Tibial artery (tissue), 4 donors: ENCODE data around the gene HEBP2.

Experiments used
- DNase-seq, 2 donors: peaks; one replicate each; pipeline ENCODE4 v3.0.0-alpha.2; 2019
- H3K27ac ChIP-seq, 2 donors: fragments of 200-600 bp; sonication (generic) in 1 of 2; 1 replicate in 1 of 2; 2 replicates in 1 of 2; pipeline ENCODE4 v1.5.1; 2018 to 2019; ENCODE audit warnings: mild to moderate bottlenecking in 1 of 2
- H3K27me3 ChIP-seq, 2 donors: fragments of 200-600 bp; sonication (generic) in 1 of 2; one replicate each; pipeline versions ENCODE4 v1.5.1 to v1.6.0; 2016 to 2019
- H3K36me3 ChIP-seq, 3 donors: fragments of 200-600 bp; sonication (generic) in 2 of 3; one replicate each; pipeline ENCODE4 v1.5.1; 2016 to 2019; ENCODE audit warnings: mild to moderate bottlenecking in 2 of 3
- H3K4me1 ChIP-seq, 4 donors: fragments of 200-600 bp; sonication (generic) in 2 of 4; 1 replicate in 3 of 4; 2 replicates in 1 of 4; pipeline ENCODE4 v1.5.1; 2016 to 2019
- H3K4me3 ChIP-seq, 2 donors: fragments of 200-600 bp; sonication (generic) in 1 of 2; 1 replicate in 1 of 2; 2 replicates in 1 of 2; pipeline ENCODE4 v1.5.1; 2018 to 2019; ENCODE audit warnings: mild to moderate bottlenecking in 2 of 2
- H3K9me3 ChIP-seq, 3 donors: fragments of 200-600 bp; sonication (generic) in 1 of 3; one replicate each; pipeline ENCODE4 v1.5.1; 2016 to 2019
- CTCF ChIP-seq, 2 experiments: fragments of 200-600 bp in 1 of 2; fragments of 450-650 bp in 1 of 2; IDR thresholded peaks; one replicate each; pipeline ENCODE4 v1.5.1; 2017 to 2019; ENCODE audit warnings: antibody characterized with exemption in 2 of 2, mild to moderate bottlenecking in 1 of 2, moderate library complexity in 1 of 2
- intact Hi-C: fragments of 100-400 bp; cut with DNase I; formaldehyde crosslinking; loops from one replicate; pipeline ENCODE4 v1.15.0; 2023; ENCODE audit warnings: low total_unique reads

The HEBP2 gene

GRCh38 chr6:138428944-138429598 is 25.0 kb downstream of the HEBP2 start:
- DNase-seq, result no peak
- Histone ChIP-seq H3K27ac (no peak overlapping the region), H3K4me3 (no peak overlapping the region), H3K27me3 (no peaks in the 10 kb centered on the region), H3K36me3 (peaks cover 0 to 12% (median 8%) of the 10 kb centered on the region in 3 donors), H3K4me1 (no peaks in the 10 kb centered on the region), H3K9me3 (no peaks in the 10 kb centered on the region)
- intact Hi-C loops, result loop anchor here (5.0 kb wide), 1 partner anchor 88 kb away; no protein-coding TSS in a partner anchor
- peak; percentile 46 to 51 for TF ChIP-seq CTCF (IDR thresholded peaks at IDR 0.05)

GRCh38 chr6:138429761-138430160 is 25.7 kb downstream of the HEBP2 start:
- no peaks in the 10 kb centered on the region for H3K4me1 ChIP-seq
- H3K27me3 ChIP-seq, result no peaks in the 10 kb centered on the region
- H3K36me3 ChIP-seq, result peaks cover 0 to 10% (median 4%) of the 10 kb centered on the region in 3 donors
- DNase-seq, result no peak
- H3K9me3 ChIP-seq, result no peaks in the 10 kb centered on the region
- no peak overlapping the region for H3K27ac ChIP-seq
- intact Hi-C loops, result loop anchor here (5.0 kb wide), 2 partner anchors 88 to 158 kb away; no protein-coding TSS in a partner anchor
- TF ChIP-seq CTCF (IDR thresholded peaks at IDR 0.05), result no peak
- H3K4me3 ChIP-seq, result no peak overlapping the region

- Histone ChIP-seq H3K27ac (no peak overlapping the region), H3K36me3 (peaks cover 0 to 10% (median 4%) of the 10 kb centered on the region in 3 donors), H3K4me1 (no peaks in the 10 kb centered on the region), H3K9me3 (no peaks in the 10 kb centered on the region), H3K4me3 (no peak overlapping the region), H3K27me3 (no peaks in the 10 kb centered on the region)
- intact Hi-C loops, result loop anchor here (5.0 kb wide), 1 partner anchor 157 kb away; no protein-coding TSS in a partner anchor
- no peak for DNase-seq
- no peak for TF ChIP-seq CTCF (IDR thresholded peaks at IDR 0.05)
These were observed 26.5 kb downstream of the HEBP2 start for GRCh38 chr6:138430361-138431145.

GRCh38 chr6:138431256-138432062 is 27.4 kb downstream of the HEBP2 start:
- no peaks in the 10 kb centered on the region for H3K27me3 ChIP-seq
- intact Hi-C loops, result loop anchor here (5.0 kb wide), 1 partner anchor 156 kb away; no protein-coding TSS in a partner anchor
- H3K4me3 ChIP-seq, result no peak overlapping the region
- H3K27ac ChIP-seq, result no peak overlapping the region
- no peaks in the 10 kb centered on the region for H3K9me3 ChIP-seq
- no peak for TF ChIP-seq CTCF (IDR thresholded peaks at IDR 0.05)
- peaks cover 0 to 10% (median 4%) of the 10 kb centered on the region in 3 donors for H3K36me3 ChIP-seq
- no peak for DNase-seq
- H3K4me1 ChIP-seq, result no peaks in the 10 kb centered on the region

GRCh38 chr6:138432063-138432356 is 28.0 kb downstream of the HEBP2 start:
- no peak overlapping the region for H3K27ac ChIP-seq
- H3K36me3 ChIP-seq, result peaks cover 0 to 10% (median 4%) of the 10 kb centered on the region in 3 donors
- intact Hi-C loops, result loop anchor here (5.0 kb wide), 1 partner anchor 155 kb away; no protein-coding TSS in a partner anchor
- no peak for DNase-seq
- no peaks in the 10 kb centered on the region for H3K27me3 ChIP-seq
- TF ChIP-seq CTCF (IDR thresholded peaks at IDR 0.05), result no peak
- no peaks in the 10 kb centered on the region for H3K9me3 ChIP-seq
- no peaks in the 10 kb centered on the region for H3K4me1 ChIP-seq
- H3K4me3 ChIP-seq, result no peak overlapping the region
